ENCODE results near the gene VASP. TPM values are rescaled to one million over a fixed set of nuclear protein-coding genes. Genes with fewer than 3 reads are reported as not detected.

The VASP gene
- total and polyA plus RNA-seq, 2 of the 4 experiments (the other 2 are of a cell fraction): 61.1 to 88.8 TPM

DNA sequence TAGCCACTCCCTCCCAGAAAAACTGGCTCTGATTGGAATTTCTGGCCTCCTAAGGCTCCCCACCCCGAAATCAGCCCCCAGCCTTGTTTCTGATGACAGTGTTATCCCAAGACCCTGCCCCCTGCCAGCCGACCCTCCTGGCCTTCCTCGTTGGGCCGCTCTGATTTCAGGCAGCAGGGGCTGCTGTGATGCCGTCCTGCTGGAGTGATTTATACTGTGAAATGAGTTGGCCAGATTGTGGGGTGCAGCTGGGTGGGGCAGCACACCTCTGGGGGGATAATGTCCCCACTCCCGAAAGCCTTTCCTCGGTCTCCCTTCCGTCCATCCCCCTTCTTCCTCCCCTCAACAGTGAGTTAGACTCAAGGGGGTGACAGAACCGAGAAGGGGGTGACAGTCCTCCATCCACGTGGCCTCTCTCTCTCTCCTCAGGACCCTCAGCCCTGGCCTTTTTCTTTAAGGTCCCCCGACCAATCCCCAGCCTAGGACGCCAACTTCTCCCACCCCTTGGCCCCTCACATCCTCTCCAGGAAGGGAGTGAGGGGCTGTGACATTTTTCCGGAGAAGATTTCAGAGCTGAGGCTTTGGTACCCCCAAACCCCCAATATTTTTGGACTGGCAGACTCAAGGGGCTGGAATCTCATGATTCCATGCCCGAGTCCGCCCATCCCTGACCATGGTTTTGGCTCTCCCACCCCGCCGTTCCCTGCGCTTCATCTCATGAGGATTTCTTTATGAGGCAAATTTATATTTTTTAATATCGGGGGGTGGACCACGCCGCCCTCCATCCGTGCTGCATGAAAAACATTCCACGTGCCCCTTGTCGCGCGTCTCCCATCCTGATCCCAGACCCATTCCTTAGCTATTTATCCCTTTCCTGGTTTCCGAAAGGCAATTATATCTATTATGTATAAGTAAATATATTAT lies 33.3 kb upstream of the VASP start (continued):
- TF ChIP-seq, protein P1, sequence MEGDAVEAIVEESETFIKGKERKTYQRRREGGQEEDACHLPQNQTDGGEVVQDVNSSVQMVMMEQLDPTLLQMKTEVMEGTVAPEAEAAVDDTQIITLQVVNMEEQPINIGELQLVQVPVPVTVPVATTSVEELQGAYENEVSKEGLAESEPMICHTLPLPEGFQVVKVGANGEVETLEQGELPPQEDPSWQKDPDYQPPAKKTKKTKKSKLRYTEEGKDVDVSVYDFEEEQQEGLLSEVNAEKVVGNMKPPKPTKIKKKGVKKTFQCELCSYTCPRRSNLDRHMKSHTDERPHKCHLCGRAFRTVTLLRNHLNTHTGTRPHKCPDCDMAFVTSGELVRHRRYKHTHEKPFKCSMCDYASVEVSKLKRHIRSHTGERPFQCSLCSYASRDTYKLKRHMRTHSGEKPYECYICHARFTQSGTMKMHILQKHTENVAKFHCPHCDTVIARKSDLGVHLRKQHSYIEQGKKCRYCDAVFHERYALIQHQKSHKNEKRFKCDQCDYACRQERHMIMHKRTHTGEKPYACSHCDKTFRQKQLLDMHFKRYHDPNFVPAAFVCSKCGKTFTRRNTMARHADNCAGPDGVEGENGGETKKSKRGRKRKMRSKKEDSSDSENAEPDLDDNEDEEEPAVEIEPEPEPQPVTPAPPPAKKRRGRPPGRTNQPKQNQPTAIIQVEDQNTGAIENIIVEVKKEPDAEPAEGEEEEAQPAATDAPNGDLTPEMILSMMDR (conservative IDR thresholded peaks at IDR 0.05; ENCODE audit: low read depth, low read length): no peak

Measured in IMR-90 (cell line).